Ramos (cell line): ENCODE results near the gene NHERF1.

Experiments used
- in situ Hi-C: fragments of 300-500 bp; cut with MboI; formaldehyde crosslinking; loops from one replicate; pipeline ENCODE4 v1.14.3; 2022; ENCODE audit warnings: low sequenced_read_pairs; ENCODE audit not compliant: unreplicated experiment

NHERF1 gene

GRCh38 chr17:74779948-74780400, 31.5 kb downstream of the NHERF1 start:
- in situ Hi-C loops = no loop called here

DNA sequence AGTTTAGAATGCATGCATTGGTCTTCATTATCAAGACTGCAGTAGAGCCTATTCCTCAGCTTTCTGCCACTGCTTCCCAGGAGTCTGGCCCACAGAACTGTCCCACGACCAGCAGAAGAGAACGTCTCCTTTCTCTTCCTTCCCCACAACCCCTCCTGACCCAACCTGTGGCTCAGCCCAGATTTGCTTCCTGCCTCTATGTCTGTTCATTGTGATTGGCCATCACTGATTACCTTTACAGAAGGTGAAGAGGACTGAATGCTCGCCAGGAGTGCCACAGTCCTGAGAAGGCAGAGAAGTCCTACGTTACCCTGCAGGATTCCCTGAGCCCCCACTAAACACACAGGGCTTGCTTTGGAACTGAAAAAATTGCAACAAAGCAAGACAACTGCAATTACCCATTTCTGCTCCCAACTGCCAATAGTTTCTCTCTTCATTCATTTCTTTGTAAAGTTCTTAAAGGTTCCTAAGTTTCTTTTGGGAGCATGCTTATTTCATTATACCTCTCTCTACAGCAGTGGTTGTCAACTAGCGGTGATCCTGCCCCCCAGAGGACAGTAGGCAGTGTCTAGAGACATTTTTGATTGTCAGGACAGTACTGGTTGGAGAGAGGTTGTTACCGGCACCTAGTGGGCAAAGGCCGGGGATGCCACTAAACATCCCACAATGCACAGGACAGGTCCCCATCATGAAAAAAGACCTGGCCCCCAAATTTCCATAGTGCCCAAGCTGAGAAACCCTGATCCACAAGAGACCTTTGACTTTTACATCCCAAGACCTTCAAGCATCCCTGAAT, 32.2 kb downstream of the NHERF1 start:
- in situ Hi-C loops = no loop called here

DNA sequence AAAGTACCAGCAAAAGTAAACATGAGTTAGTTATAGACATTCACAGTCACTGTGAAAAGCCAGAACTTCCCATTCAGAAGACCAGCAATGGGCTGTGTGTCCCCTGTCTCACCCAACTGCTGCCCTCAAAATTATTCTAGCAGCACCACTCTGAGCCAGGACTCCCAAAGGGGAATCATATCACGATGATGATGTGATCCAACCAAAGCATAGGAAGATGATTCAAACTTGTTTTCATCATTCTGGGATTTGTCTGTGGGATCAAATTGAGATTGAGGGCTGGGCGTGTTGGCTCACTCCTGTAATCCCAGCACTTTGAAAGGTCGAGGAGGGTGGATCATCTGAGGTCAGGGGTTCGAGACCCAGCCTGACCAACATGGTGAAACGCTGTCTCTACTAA, 34.1 kb downstream of the NHERF1 start:
- in situ Hi-C loops = no loop called here

GRCh38 chr17:74784125-74784810, 35.8 kb downstream of the NHERF1 start:
- in situ Hi-C loops = no loop called here

DNA sequence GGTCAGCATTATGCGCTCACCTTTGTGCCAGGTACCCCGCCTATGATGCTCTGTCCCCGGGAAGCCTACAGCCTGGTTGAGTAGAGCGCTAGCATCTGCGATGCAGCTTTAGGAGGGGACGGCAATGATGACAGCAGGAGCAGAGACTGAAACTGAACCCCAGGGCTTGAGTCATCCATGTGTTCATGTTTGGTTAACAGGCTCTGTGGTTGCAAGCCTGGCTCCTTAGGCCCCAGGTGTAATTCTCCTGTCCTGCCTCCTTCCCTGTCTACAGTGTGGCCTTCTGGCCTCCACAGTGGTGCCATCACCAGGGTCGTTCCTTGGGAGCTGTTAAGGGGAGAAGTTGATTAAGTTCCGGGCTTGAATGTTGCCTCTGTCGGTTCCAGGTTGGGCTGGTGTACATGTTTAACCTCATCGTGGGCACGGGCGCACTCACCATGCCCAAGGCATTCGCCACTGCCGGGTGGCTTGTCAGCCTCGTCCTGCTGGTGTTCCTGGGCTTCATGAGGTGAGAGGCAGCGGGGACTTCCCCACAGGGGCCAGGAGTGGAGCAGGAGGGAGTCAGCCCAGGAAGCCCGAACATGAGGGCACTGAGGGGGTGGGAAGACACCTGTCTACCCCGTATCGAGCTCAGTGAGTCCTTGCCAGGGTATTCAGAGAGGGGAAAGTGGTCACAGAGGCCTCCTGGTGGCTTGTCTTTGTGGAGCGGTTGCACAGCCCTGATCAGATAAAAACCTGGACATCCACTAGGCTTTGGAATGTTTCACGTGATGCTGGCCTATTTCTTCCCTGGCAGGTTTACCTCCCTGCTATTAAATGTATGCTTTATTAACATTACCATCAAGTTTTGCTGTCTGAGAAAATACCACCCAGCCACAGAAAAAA, 36.9 kb downstream of the NHERF1 start:
- in situ Hi-C loops = no loop called here

DNA sequence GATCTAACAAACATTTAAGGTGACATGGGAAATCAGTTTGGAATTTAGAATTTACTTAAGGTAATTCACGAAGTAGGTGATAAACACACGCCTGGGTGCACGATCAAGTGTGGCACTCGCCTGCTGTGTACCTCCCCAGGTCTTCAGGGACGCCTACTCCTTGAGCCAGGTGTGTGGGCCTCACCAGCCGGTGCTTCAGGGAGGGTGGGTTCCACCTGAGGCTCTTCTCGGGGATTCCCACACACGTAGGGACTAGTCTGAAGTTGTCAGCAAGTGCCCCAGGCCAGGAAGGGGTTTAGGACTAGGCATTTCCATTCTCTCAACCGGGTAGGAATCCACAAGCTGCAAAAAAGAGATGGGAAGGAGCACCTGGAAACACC, 37.5 kb downstream of the NHERF1 start:
- in situ Hi-C loops = no loop called here

DNA sequence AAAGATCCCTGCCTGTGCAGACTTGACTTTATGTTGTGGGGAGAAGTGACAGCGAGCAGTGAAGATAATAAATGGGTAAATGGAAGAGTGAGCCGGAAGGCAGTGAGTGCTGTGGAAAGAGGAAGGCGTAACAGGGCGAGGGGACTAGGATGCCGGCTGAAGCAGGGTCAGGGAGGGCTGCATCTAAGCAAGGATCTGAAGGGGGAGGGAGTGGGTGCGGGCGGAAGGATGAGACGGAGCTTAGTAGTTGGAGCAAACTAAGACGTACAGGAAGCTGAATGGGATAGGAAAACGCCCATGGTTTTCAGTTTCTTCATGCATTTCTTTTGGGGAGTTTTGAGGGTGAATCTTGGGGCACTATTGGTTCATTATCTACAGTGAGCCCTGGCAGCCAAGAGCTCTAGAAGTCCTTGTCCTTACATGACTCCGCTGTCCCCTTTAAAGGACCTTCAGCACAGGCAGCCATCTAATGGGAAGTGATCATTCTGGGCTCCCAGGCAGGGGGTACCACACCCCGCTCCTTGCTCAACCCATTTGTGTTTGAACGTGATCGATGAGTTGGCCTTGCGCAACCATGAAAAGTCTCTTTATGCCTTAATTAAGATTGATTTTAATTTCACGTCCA, 38.1 kb downstream of the NHERF1 start:
- in situ Hi-C loops = no loop called here

GRCh38 chr17:74790161-74791058, 42.0 kb downstream of the NHERF1 start:
- in situ Hi-C loops = loop anchor here (5.0 kb wide), 1 partner anchor 77 kb away; no protein-coding TSS in a partner anchor

- in situ Hi-C loops = loop anchor here (5.0 kb wide), 1 partner anchor 75 kb away; no protein-coding TSS in a partner anchor
Observed at GRCh38 chr17:74792586-74793105, 44.2 kb downstream of the NHERF1 start.

- in situ Hi-C loops = no loop called here
Observed at GRCh38 chr17:74795327-74796020, 47.0 kb downstream of the NHERF1 start.

DNA sequence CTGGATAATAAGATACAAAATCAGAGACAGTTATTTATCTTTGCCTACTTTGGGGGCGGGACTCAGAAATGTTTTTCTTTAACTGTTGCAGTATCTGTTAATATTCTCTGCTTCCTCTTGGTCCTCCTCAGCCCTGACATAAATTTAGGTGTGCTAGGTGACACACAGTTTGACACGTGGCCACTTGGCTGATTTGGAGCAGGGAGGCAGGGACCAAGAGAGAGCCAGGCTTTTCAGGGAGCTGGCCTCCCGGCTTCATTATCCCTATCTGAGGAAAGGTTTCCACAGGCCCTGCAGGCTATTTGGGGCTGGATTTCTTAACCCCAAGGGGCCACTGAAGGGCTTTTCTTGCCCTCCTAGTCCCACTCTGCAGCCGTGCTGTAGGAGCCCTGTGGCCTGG, 47.8 kb downstream of the NHERF1 start:
- in situ Hi-C loops = no loop called here

DNA sequence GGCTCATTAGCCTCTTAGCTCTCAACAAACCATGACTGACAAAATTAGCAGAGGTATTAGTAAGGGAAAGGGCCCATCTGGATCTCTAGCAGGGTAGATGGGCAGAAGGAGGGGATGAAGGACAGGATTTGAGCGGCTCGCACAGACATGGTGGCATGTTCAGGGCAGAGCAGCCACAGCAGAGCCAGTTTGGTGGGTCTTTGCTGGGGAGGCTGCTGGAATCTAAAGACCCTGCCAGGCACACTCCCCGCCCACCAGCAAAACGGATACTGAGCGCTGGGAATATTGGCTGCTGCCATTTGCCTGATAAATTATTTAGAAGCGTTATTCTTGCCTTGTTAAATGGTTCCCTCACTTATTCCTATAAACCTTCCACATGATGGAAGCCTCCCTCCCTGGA, 48.4 kb downstream of the NHERF1 start:
- in situ Hi-C loops = no loop called here

DNA sequence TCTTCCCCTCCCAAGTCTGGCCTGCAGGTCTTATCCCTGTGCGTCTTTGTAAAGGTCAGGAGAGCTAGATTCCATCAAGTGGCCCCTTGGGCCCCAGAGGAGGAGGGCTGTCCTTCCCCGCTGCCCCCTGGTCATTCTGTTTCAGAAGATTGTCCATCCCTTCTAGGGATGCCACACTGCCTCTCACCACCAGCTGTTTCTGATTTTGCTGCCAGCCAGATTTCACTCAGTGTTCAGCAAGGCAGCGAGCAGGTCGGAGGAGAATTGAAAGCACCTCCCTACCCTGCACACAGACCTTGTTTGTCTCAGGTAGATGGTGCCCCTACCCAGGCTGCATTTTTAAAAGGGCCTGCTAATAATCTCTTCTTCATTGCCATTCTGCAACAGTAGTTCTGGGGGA, 49.4 kb downstream of the NHERF1 start:
- in situ Hi-C loops = no loop called here

GRCh38 chr17:74798239-74798707, 49.8 kb downstream of the NHERF1 start:
- in situ Hi-C loops = no loop called here

- in situ Hi-C loops = no loop called here
Observed at GRCh38 chr17:74799097-74799496, 50.7 kb downstream of the NHERF1 start.

GRCh38 chr17:74800531-74800930, 52.1 kb downstream of the NHERF1 start:
- in situ Hi-C loops = no loop called here

DNA sequence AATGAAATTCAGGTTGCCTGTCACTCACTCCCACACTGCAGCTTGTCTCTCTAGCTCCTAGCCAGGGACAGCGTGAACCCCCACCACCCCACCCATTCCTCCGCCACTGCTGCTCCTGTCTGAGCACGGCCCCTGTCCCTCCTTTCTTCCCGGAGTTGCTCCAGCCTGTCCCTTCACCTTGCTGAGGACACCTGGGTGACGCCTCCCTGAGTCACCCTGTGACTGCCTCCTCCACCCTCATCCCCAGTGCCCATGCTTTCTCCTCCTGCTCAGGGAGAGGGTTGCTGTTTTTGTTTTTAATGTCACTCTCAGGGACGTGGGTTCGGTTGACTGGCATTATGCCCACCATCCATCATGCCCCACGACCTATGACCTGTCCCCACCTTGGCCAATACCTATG, 53.5 kb downstream of the NHERF1 start:
- in situ Hi-C loops = no loop called here

GRCh38 chr17:74803388-74803930, 55.0 kb downstream of the NHERF1 start:
- in situ Hi-C loops = no loop called here
